CD4-positive, alpha-beta T cell treated with Interleukin-15 for 4 hours (primary cell): ENCODE data around the gene VKORC1.
"Not testable (repeated sequence)": the region's sequence is repeated elsewhere in the genome, so short reads cannot be mapped to it uniquely, and the experiment has no call there.

Source experiments
- DNase-seq: peaks from one replicate; pipeline ENCODE4 v3.0.0-alpha.2; 2020; ENCODE audit warnings: low spot score

Gene VKORC1

GRCh38 chr16:31107465-31107867, 12.9 kb upstream of the VKORC1 start:
- no peak for DNase-seq

GRCh38 chr16:31106509-31107464, 12.2 kb upstream of the VKORC1 start:
- DNase-seq, result no peak

GRCh38 chr16:31105677-31106213, 11.1 kb upstream of the VKORC1 start:
- peak; percentile 77 for DNase-seq

- not testable (repeated sequence) for DNase-seq
These were observed 6.5 kb upstream of the VKORC1 start for GRCh38 chr16:31100876-31101641.

- DNase-seq, result no peak
These were observed 5.5 kb upstream of the VKORC1 start for GRCh38 chr16:31099860-31100638.

GRCh38 chr16:31094088-31094423, 541 bp downstream of the VKORC1 start:
- no peak for DNase-seq

- DNase-seq, result no peak
These were observed 1.4 kb downstream of the VKORC1 start for GRCh38 chr16:31093132-31093703.

- no peak for DNase-seq
These were observed 2.3 kb downstream of the VKORC1 start for GRCh38 chr16:31092330-31092729.

GRCh38 chr16:31090540-31090939, 4.1 kb downstream of the VKORC1 start:
- no peak for DNase-seq

GRCh38 chr16:31089199-31089598, 5.4 kb downstream of the VKORC1 start:
- no peak for DNase-seq

- DNase-seq, result no peak
These were observed 6.0 kb downstream of the VKORC1 start, which contains the start of gene PRSS53 for GRCh38 chr16:31088459-31089183. TSS of gene PRSS53 (minus strand) at chr16:31088943. CDS start at chr16:31088809, 134 bp downstream.

- DNase-seq, result no peak
These were observed 6.6 kb downstream of the VKORC1 start for GRCh38 chr16:31087971-31088370.

- no peak for DNase-seq
These were observed 7.1 kb downstream of the VKORC1 start for GRCh38 chr16:31087481-31087880.

- DNase-seq, result no peak
These were observed 8.0 kb downstream of the VKORC1 start for GRCh38 chr16:31086629-31086906.

- DNase-seq, result no peak
These were observed 8.5 kb downstream of the VKORC1 start for GRCh38 chr16:31085873-31086628.

GRCh38 chr16:31085411-31085810, 9.2 kb downstream of the VKORC1 start:
- DNase-seq, result no peak

GRCh38 chr16:31084584-31085302, 9.9 kb downstream of the VKORC1 start:
- DNase-seq, result no peak

- DNase-seq, result no peak
These were observed 10.6 kb downstream of the VKORC1 start for GRCh38 chr16:31083981-31084380.

- DNase-seq, result no peak
These were observed 11.0 kb downstream of the VKORC1 start for GRCh38 chr16:31083556-31083955.

- DNase-seq, result no peak
These were observed 11.5 kb downstream of the VKORC1 start for GRCh38 chr16:31083081-31083480.
